IMR-90 (cell line): ENCODE measurements around the gene P4HA2. TPM values are rescaled to one million over a fixed set of nuclear protein-coding genes. Genes with fewer than 3 reads are reported as not detected.

Experiments
- SMC3 ChIP-seq: fragments of 150-350 bp; IDR thresholded peaks from 2 replicates; pipeline ENCODE4 v1.6.1; 2016; ENCODE audit warnings: low read depth, mild to moderate bottlenecking, antibody characterized with exemption, low read length, moderate library complexity
- polyA plus RNA-seq, 3 experiments: library from polyadenylated mRNA; depleted of rRNA; stranded (reverse); fragments of >200 nt; gene quantifications; 2 replicates each; pipeline ENCODE4 v1.2.3, GENCODE V29; 2012; ENCODE audit warnings: low replicate concordance in 1 of 3
- total RNA-seq: library from RNA; depleted of rRNA; stranded (reverse); fragments of >200 nt; gene quantifications from 2 replicates; pipeline ENCODE4 v1.2.3, GENCODE V29; 2012
- TF ChIP-seq, protein P1 (sequence below): fragments of 150-350 bp; IDR thresholded peaks from 2 replicates; pipeline ENCODE4 v1.6.1; 2016; ENCODE audit warnings: low read depth, mild to moderate bottlenecking, low read length, moderate library complexity, borderline replicate concordance
- TF ChIP-seq, protein P2 (sequence below): conservative IDR thresholded peaks from 2 replicates; pipeline ENCODE4 v1.5.1; 2012; ENCODE audit warnings: mild to moderate bottlenecking, low read depth, low read length, improper control_type of control experiment

Gene P4HA2
- total and polyA plus RNA-seq, 2 of the 4 experiments (the other 2 are of a cell fraction), result 186 to 225 TPM

DNA sequence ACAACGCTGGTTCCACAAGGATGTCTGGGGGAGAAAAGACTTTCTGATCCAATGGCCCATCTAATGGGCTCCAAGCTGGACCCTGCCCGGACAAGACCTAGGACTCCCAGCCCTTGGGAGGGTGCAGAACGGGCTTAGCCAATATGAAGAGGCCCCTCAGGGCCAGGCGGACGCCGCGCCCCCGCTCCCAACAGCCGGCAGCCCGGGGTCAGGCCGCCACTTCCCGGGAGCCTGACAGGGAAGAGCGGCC is 493 bp downstream of the P4HA2 start (continued):
- TF ChIP-seq, protein P1, sequence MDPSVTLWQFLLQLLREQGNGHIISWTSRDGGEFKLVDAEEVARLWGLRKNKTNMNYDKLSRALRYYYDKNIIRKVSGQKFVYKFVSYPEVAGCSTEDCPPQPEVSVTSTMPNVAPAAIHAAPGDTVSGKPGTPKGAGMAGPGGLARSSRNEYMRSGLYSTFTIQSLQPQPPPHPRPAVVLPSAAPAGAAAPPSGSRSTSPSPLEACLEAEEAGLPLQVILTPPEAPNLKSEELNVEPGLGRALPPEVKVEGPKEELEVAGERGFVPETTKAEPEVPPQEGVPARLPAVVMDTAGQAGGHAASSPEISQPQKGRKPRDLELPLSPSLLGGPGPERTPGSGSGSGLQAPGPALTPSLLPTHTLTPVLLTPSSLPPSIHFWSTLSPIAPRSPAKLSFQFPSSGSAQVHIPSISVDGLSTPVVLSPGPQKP, result no peak
- TF ChIP-seq, protein P2, sequence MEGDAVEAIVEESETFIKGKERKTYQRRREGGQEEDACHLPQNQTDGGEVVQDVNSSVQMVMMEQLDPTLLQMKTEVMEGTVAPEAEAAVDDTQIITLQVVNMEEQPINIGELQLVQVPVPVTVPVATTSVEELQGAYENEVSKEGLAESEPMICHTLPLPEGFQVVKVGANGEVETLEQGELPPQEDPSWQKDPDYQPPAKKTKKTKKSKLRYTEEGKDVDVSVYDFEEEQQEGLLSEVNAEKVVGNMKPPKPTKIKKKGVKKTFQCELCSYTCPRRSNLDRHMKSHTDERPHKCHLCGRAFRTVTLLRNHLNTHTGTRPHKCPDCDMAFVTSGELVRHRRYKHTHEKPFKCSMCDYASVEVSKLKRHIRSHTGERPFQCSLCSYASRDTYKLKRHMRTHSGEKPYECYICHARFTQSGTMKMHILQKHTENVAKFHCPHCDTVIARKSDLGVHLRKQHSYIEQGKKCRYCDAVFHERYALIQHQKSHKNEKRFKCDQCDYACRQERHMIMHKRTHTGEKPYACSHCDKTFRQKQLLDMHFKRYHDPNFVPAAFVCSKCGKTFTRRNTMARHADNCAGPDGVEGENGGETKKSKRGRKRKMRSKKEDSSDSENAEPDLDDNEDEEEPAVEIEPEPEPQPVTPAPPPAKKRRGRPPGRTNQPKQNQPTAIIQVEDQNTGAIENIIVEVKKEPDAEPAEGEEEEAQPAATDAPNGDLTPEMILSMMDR, result no peak
- no peak for TF ChIP-seq SMC3
